ENCODE data around the gene CDKL1. TPM values are rescaled to one million over a fixed set of nuclear protein-coding genes. Genes with fewer than 3 reads are reported as not detected.

The CDKL1 gene
- polyA plus RNA-seq, 1 donor (not counting 4 experiments of a cell fraction or from before 2014, with no cell fraction given): 4.7 TPM

GRCh38 chr14:50319721-50320120 lies 77.0 kb downstream of the CDKL1 start:
- Histone ChIP-seq H3K27me3 (ENCODE audit: control insufficient read depth, extremely low read depth, insufficient read depth, low read length) (no peaks in the 10 kb centered on the region), H4K20me1 (ENCODE audit: control insufficient read depth, extremely low read depth, insufficient read depth, low read length) (no peaks in the 10 kb centered on the region), H3K9ac (ENCODE audit: control insufficient read depth, extremely low read depth, insufficient read depth, low read length) (peak overlapping the region; percentile 77), H3K36me3 (ENCODE audit: control insufficient read depth in 2 of 2, extremely low read depth in 1 of 2, insufficient read depth in 2 of 2, low read length in 2 of 2) (peaks cover 0 to 5% of the 10 kb centered on the region in 2 experiments), H3K79me2 (ENCODE audit: control insufficient read depth, insufficient read depth, low read length) (peaks cover 12% of the 10 kb centered on the region), H3K4me3 (ENCODE audit: control insufficient read depth in 2 of 3, extremely low read depth in 1 of 3, insufficient read depth in 2 of 3, low read depth in 1 of 3, low read length in 3 of 3) (peak overlapping the region in 1 of 3 experiments; percentile 16), H3K9me1 (ENCODE audit: control insufficient read depth, extremely low read depth, insufficient read depth, low read length) (no peaks in the 10 kb centered on the region), H3K27ac (ENCODE audit: control insufficient read depth, insufficient read depth, low read length) (peak overlapping the region; percentile 96), H3K9me3 (ENCODE audit: control insufficient read depth, low read depth, low read length) (no peaks in the 10 kb centered on the region), H2AFZ (ENCODE audit: control insufficient read depth, low read length) (no peak overlapping the region), H3K4me2 (ENCODE audit: control insufficient read depth, extremely low read depth, insufficient read depth, low read depth, low read length) (peak overlapping the region; percentile 91), H3K4me1 (ENCODE audit: control insufficient read depth, extremely low read depth, insufficient read depth, low read length) (peaks cover 25% of the 10 kb centered on the region)
- no peak for TF ChIP-seq EZH2 (IDR thresholded peaks at IDR 0.05; ENCODE audit: low read length)
- TF ChIP-seq CTCF (optimal IDR thresholded peaks at IDR 0.05 in 1 of 3, IDR thresholded peaks at IDR 0.05 in 1 of 3, conservative IDR thresholded peaks at IDR 0.05 in 1 of 3; ENCODE audit: extremely low read depth in 1 of 3, insufficient read depth in 2 of 3, low read length in 3 of 3): no peak
- DNase-seq (ENCODE audit: low read depth, low spot score) (no peak), FAIRE-seq (no peak)
- dilution Hi-C loops (cut with MboI; ENCODE audit: extremely low pct_ligation_motif_present, low sequenced_read_pairs): no loop called here

GRCh38 chr14:50319293-50319692 lies 77.4 kb downstream of the CDKL1 start:
- FAIRE-seq (no peak), DNase-seq (ENCODE audit: low read depth, low spot score) (no peak)
- Histone ChIP-seq H2AFZ (ENCODE audit: control insufficient read depth, low read length) (no peak overlapping the region), H4K20me1 (ENCODE audit: control insufficient read depth, extremely low read depth, insufficient read depth, low read length) (no peaks in the 10 kb centered on the region), H3K9me3 (ENCODE audit: control insufficient read depth, low read depth, low read length) (no peaks in the 10 kb centered on the region), H3K27me3 (ENCODE audit: control insufficient read depth, extremely low read depth, insufficient read depth, low read length) (no peaks in the 10 kb centered on the region), H3K27ac (ENCODE audit: control insufficient read depth, insufficient read depth, low read length) (peak overlapping the region; percentile 96), H3K36me3 (ENCODE audit: control insufficient read depth in 2 of 2, extremely low read depth in 1 of 2, insufficient read depth in 2 of 2, low read length in 2 of 2) (peaks cover 0 to 5% of the 10 kb centered on the region in 2 experiments), H3K4me1 (ENCODE audit: control insufficient read depth, extremely low read depth, insufficient read depth, low read length) (peaks cover 25% of the 10 kb centered on the region), H3K9me1 (ENCODE audit: control insufficient read depth, extremely low read depth, insufficient read depth, low read length) (no peaks in the 10 kb centered on the region), H3K4me2 (ENCODE audit: control insufficient read depth, extremely low read depth, insufficient read depth, low read depth, low read length) (peak overlapping the region; percentile 91), H3K9ac (ENCODE audit: control insufficient read depth, extremely low read depth, insufficient read depth, low read length) (peak overlapping the region; percentile 77), H3K79me2 (ENCODE audit: control insufficient read depth, insufficient read depth, low read length) (peaks cover 12% of the 10 kb centered on the region), H3K4me3 (ENCODE audit: control insufficient read depth in 2 of 3, extremely low read depth in 1 of 3, insufficient read depth in 2 of 3, low read depth in 1 of 3, low read length in 3 of 3) (no peak overlapping the region)
- TF ChIP-seq CTCF (optimal IDR thresholded peaks at IDR 0.05 in 1 of 3, IDR thresholded peaks at IDR 0.05 in 1 of 3, conservative IDR thresholded peaks at IDR 0.05 in 1 of 3; ENCODE audit: extremely low read depth in 1 of 3, insufficient read depth in 2 of 3, low read length in 3 of 3) (no peak), EZH2 (IDR thresholded peaks at IDR 0.05; ENCODE audit: low read length) (no peak)
- dilution Hi-C loops (cut with MboI; ENCODE audit: extremely low pct_ligation_motif_present, low sequenced_read_pairs): no loop called here

All from keratinocyte (primary cell).